C4-2B (cell line): Measurements from ENCODE around the gene MYH6.

ENCODE experiments used
- CTCF ChIP-seq: fragments of 450-650 bp; conservative IDR thresholded peaks from 2 replicates; pipeline ENCODE4 v1.5.1; 2017; ENCODE audit warnings: mild to moderate bottlenecking
- ZFX ChIP-seq: fragments of 450-650 bp; IDR thresholded peaks from 2 replicates; pipeline ENCODE4 v1.6.1; 2017

- TF ChIP-seq CTCF (no peak), ZFX (no peak)
Measured at GRCh38 chr14:23382276-23382675, 25.8 kb downstream of the MYH6 start.
